ENCODE data around the gene UBASH3B. TPM values are rescaled to one million over a fixed set of nuclear protein-coding genes. Genes with fewer than 3 reads are reported as not detected.

Gene UBASH3B
- total RNA-seq, 1 experiment from 2014 or later: 8.0 TPM

GRCh38 chr11:122732342-122733315 is 77.1 kb downstream of the UBASH3B start:
- no peak overlapping the region for H3K4me2 ChIP-seq (ENCODE audit: insufficient read depth, insufficient read length, low read length)
- H3K9me3 Mint-ChIP-seq: no peaks in the 10 kb centered on the region
- H3K9ac ChIP-seq (ENCODE audit: extremely low read depth, insufficient read length, low read length): no peak overlapping the region

More at GRCh38 chr11:122732342-122733315, 77.1 kb downstream of the UBASH3B start:
- no peak overlapping the region for H2BK20ac ChIP-seq (ENCODE audit: low read depth, low read length, poor library complexity, severe bottlenecking)
- WGBS (ENCODE audit: extremely low coverage, insufficient read length, low lambda C conversion rate): no CpG with 5 or more reads among the region's 8 CpGs
- H3K23ac ChIP-seq (ENCODE audit: insufficient read length, low read depth, low read length): no peak overlapping the region
- H4K5ac ChIP-seq (ENCODE audit: insufficient read length, low read depth, low read length): no peak overlapping the region
- no peak overlapping the region for H2AK5ac ChIP-seq (ENCODE audit: insufficient read length, low read length)
- H3K79me1 ChIP-seq (ENCODE audit: insufficient read depth, low read depth, low read length, poor library complexity, severe bottlenecking): no peaks in the 10 kb centered on the region
- no peak overlapping the region for H3K14ac ChIP-seq (ENCODE audit: insufficient read depth, low read length)
- H3K4ac ChIP-seq (ENCODE audit: low read depth, low read length): no peak overlapping the region
- no peak for TF ChIP-seq CTCF (conservative IDR thresholded peaks at IDR 0.05)
- no peaks in the 10 kb centered on the region for H3K9me3 ChIP-seq (ENCODE audit: control insufficient read depth, low read depth, low read length)
- Mint-ChIP-seq H3K27me3 (ENCODE audit: low read depth) (no peaks in the 10 kb centered on the region; the same call in 1 of the 2 replicates), H3K4me3 (no peak overlapping the region), H3K36me3 (ENCODE audit: insufficient read depth in 1 of 3, low read depth in 3 of 3) (no peaks in the 10 kb centered on the region), H3K27ac (no peak overlapping the region; a peak in 1 of 7 replicates), H3K4me1 (peaks cover 7 to 10% of the 10 kb centered on the region in 2 experiments)
- no peak overlapping the region for H2BK12ac ChIP-seq (ENCODE audit: insufficient read length, low read depth, low read length)
- H3K27me3 ChIP-seq (ENCODE audit: insufficient read depth, low read length): no peaks in the 10 kb centered on the region
- H3K4me1 ChIP-seq (ENCODE audit: insufficient read depth, low read length): peaks cover under 1% of the 10 kb centered on the region; the same call in 1 of the 2 replicates
- H3K56ac ChIP-seq (ENCODE audit: insufficient read length, low read depth, low read length): no peak overlapping the region
- H2BK15ac ChIP-seq (ENCODE audit: low read depth, low read length): no peak overlapping the region
- H4K91ac ChIP-seq (ENCODE audit: insufficient read length, low read depth, low read length): no peak overlapping the region
- no peak for DNase-seq
- no peaks in the 10 kb centered on the region for H4K20me1 ChIP-seq (ENCODE audit: control insufficient read depth, insufficient read depth, insufficient read length)
- no peak overlapping the region for H2BK5ac ChIP-seq (ENCODE audit: insufficient read length, low read length)
- no peak overlapping the region for H3K27ac ChIP-seq (ENCODE audit: insufficient read length, low read depth, low read length)
- no peak overlapping the region for H3T11ph ChIP-seq (ENCODE audit: low read length)
- no peak overlapping the region for H2AFZ ChIP-seq (ENCODE audit: low read length)
- no peak overlapping the region for H4K8ac ChIP-seq (replicated peaks; ENCODE audit: insufficient read length, low read depth, low read length)
- no peak overlapping the region for H3K18ac ChIP-seq (ENCODE audit: insufficient read length, low read depth, low read length)
- no peaks in the 10 kb centered on the region for H3K23me2 ChIP-seq (ENCODE audit: insufficient read length, low read depth, low read length, poor library complexity, severe bottlenecking)
- H3K79me2 ChIP-seq (ENCODE audit: insufficient read depth, low read length): no peaks in the 10 kb centered on the region
- H2BK120ac ChIP-seq (ENCODE audit: low read depth, low read length, poor library complexity, severe bottlenecking): no peak overlapping the region
